EH (cell line): ENCODE data around the gene MR1.

Source experiments
- DNase-seq: peaks from one replicate; pipeline ENCODE4 v3.0.0-alpha.2; 2015; ENCODE audit warnings: low read depth

The MR1 gene

GRCh38 chr1:181033799-181034451, at the start of gene MR1:
Gene MR1 (plus strand): TSS chr1:181033983. CDS start chr1:181034008, 25 bp downstream.
- DNase-seq = peak; percentile 90

- DNase-seq = no peak
These were observed 45.5 kb upstream of the MR1 start for GRCh38 chr1:180988253-180988752.

GRCh38 chr1:180994262-180994661, 39.5 kb upstream of the MR1 start:
- DNase-seq = peak; percentile 13

GRCh38 chr1:180997843-180998504, 35.8 kb upstream of the MR1 start:
- peak; percentile 49 for DNase-seq

- DNase-seq = no peak
These were observed 32.5 kb upstream of the MR1 start for GRCh38 chr1:181001091-181001780.

GRCh38 chr1:181002582-181003172, 31.1 kb upstream of the MR1 start:
- DNase-seq = no peak

GRCh38 chr1:181010789-181011188, 23.0 kb upstream of the MR1 start:
- peak; percentile 86 for DNase-seq

- DNase-seq = no peak
These were observed 22.2 kb upstream of the MR1 start for GRCh38 chr1:181011301-181012202.

- DNase-seq = no peak
These were observed 21.5 kb upstream of the MR1 start for GRCh38 chr1:181012203-181012745.

- no peak for DNase-seq
These were observed 20.6 kb upstream of the MR1 start for GRCh38 chr1:181013144-181013543.

- DNase-seq = no peak
These were observed 19.1 kb upstream of the MR1 start for GRCh38 chr1:181014477-181015250.

GRCh38 chr1:181015251-181015615, 18.6 kb upstream of the MR1 start:
- DNase-seq = no peak

- no peak for DNase-seq
These were observed 17.2 kb upstream of the MR1 start for GRCh38 chr1:181016563-181016962.

GRCh38 chr1:181018901-181019681, 14.7 kb upstream of the MR1 start:
- DNase-seq = peak; percentile 12

- no peak for DNase-seq
These were observed 12.6 kb upstream of the MR1 start for GRCh38 chr1:181021159-181021558.

- peak; percentile 84 for DNase-seq
These were observed 11.9 kb upstream of the MR1 start for GRCh38 chr1:181021811-181022434.

- DNase-seq = no peak
These were observed 10.3 kb upstream of the MR1 start for GRCh38 chr1:181023265-181024057.

GRCh38 chr1:181028196-181028595, 5.6 kb upstream of the MR1 start:
- DNase-seq = peak; percentile 86
